Neural cell (in vitro differentiated cells): ENCODE data around the gene KNOP1. TPM values are rescaled to one million over a fixed set of nuclear protein-coding genes. Genes with fewer than 3 reads are reported as not detected.

ENCODE experiments used
- H2AFZ ChIP-seq: fragments of 200-600, 300-800 bp; sonication (generic), shearing (Covaris generic); 2 replicates; pipeline ENCODE4 v1.6.0; 2014; ENCODE audit warnings: low read depth, mild to moderate bottlenecking, antibody characterized with exemption, low read length, moderate library complexity
- H3F3A ChIP-seq: fragments of 200-600 bp; shearing (Covaris generic); 2 replicates; pipeline ENCODE4 v1.6.1; 2016; ENCODE audit warnings: mild to moderate bottlenecking, moderate library complexity, mixed read lengths, antibody characterized with exemption, low read length; ENCODE audit not compliant: insufficient read depth, poor library complexity, severe bottlenecking
- H3K27ac ChIP-seq: fragments of 200-600, 300-800 bp; sonication (generic), shearing (Covaris generic); 2 replicates; pipeline ENCODE4 v1.5.1; 2014; ENCODE audit warnings: mild to moderate bottlenecking, low read length, moderate library complexity
- H3K27me3 ChIP-seq: fragments of 300-800, 200-600 bp; sonication (generic), shearing (Covaris generic); 2 replicates; pipeline ENCODE4 v1.6.0; 2014; ENCODE audit warnings: mild to moderate bottlenecking, low read depth, low read length, moderate library complexity; ENCODE audit not compliant: insufficient read depth
- H3K36me3 ChIP-seq: fragments of 300-800, 200-600 bp; sonication (generic), shearing (Covaris generic); 2 replicates; pipeline ENCODE4 v1.5.1; 2014; ENCODE audit warnings: mild to moderate bottlenecking, antibody characterized with exemption, low read length, moderate library complexity; ENCODE audit not compliant: insufficient read depth
- H3K4me2 ChIP-seq: fragments of 300-800, 200-600 bp; sonication (generic), shearing (Covaris generic); 2 replicates; pipeline ENCODE4 v1.6.0; 2014; ENCODE audit warnings: mild to moderate bottlenecking, low read length
- H3K4me3 ChIP-seq: fragments of 300-800, 200-600 bp; sonication (generic), shearing (Covaris generic); 2 replicates; pipeline ENCODE4 v1.5.1; 2014; ENCODE audit warnings: mild to moderate bottlenecking, low read length, moderate library complexity
- H3K79me2 ChIP-seq: fragments of 200-600 bp; shearing (Covaris generic); replicated peaks from 2 replicates; pipeline ENCODE4 v1.6.0; 2014; ENCODE audit warnings: mild to moderate bottlenecking, low read length, moderate library complexity; ENCODE audit not compliant: insufficient read depth
- H3K9ac ChIP-seq: fragments of 300-800, 200-600 bp; sonication (generic), shearing (Covaris generic); 2 replicates; pipeline ENCODE4 v1.6.1; 2016; ENCODE audit warnings: mild to moderate bottlenecking, low read length, mixed read lengths
- H3K9me2 ChIP-seq: fragments of 200-600 bp; shearing (Covaris generic); 2 replicates; pipeline ENCODE4 v1.6.1; 2016; ENCODE audit warnings: mild to moderate bottlenecking, low read length, mixed read lengths; ENCODE audit not compliant: insufficient read depth
- H3K9me3 ChIP-seq: fragments of 200-600, 300-800 bp; sonication (generic), shearing (Covaris generic); 2 replicates; pipeline ENCODE4 v1.6.1; 2016; ENCODE audit warnings: mild to moderate bottlenecking, mixed run types, low read length, moderate library complexity, mixed read lengths
- H4K20me1 ChIP-seq: fragments of 200-600 bp; shearing (Covaris generic); 2 replicates; pipeline ENCODE4 v1.6.1; 2016; ENCODE audit warnings: mild to moderate bottlenecking, mixed run types; ENCODE audit not compliant: insufficient read depth
- CTCF ChIP-seq: fragments of 450-650 bp; IDR thresholded peaks from 2 replicates; pipeline ENCODE4 v1.5.1; 2014; ENCODE audit warnings: antibody characterized with exemption, mild to moderate bottlenecking, moderate library complexity; ENCODE audit not compliant: poor library complexity, severe bottlenecking
- EP300 ChIP-seq: fragments of 450-650 bp; conservative IDR thresholded peaks from 2 replicates; pipeline ENCODE4 v1.6.1; 2014; ENCODE audit warnings: antibody characterized with exemption, mild to moderate bottlenecking, moderate library complexity; ENCODE audit not compliant: poor library complexity, severe bottlenecking
- EZH2 ChIP-seq: fragments of 200-600, 300-800 bp; shearing (Covaris generic), sonication (generic); IDR thresholded peaks from 2 replicates; pipeline ENCODE4 v1.6.1; 2014; ENCODE audit warnings: antibody characterized with exemption, low read length, borderline replicate concordance, mild to moderate bottlenecking; ENCODE audit not compliant: insufficient read depth, poor library complexity, severe bottlenecking
- MXI1 ChIP-seq: fragments of 450-650 bp; conservative IDR thresholded peaks from 2 replicates; pipeline ENCODE4 v1.6.1; 2014; ENCODE audit warnings: antibody characterized with exemption, mild to moderate bottlenecking; ENCODE audit not compliant: poor library complexity, severe bottlenecking
- POLR2AphosphoS5 ChIP-seq: IDR thresholded peaks from 2 replicates; pipeline ENCODE4 v1.6.1; 2012
- RAD21 ChIP-seq: fragments of 450-650 bp; conservative IDR thresholded peaks from 2 replicates; pipeline ENCODE4 v1.6.1; 2014; ENCODE audit warnings: antibody characterized with exemption, mild to moderate bottlenecking, moderate library complexity
- REST ChIP-seq: IDR thresholded peaks from 2 replicates; pipeline ENCODE4 v1.6.1; 2012; ENCODE audit warnings: borderline replicate concordance
- SMC3 ChIP-seq: fragments of 450-650 bp; conservative IDR thresholded peaks from 2 replicates; pipeline ENCODE4 v1.6.1; 2014; ENCODE audit warnings: antibody characterized with exemption, mild to moderate bottlenecking, moderate library complexity; ENCODE audit not compliant: poor library complexity
- TAF1 ChIP-seq: IDR thresholded peaks from 2 replicates; pipeline ENCODE4 v1.6.1; 2012; ENCODE audit warnings: low read depth
- polyA plus RNA-seq: library from polyadenylated mRNA; depleted of rRNA; stranded (reverse); fragments of >200 nt; gene quantifications from 2 replicates; pipeline ENCODE4 v1.2.3, GENCODE V29; 2014

Gene KNOP1
- polyA plus RNA-seq, 1 donor from 2014 or later: 40.1 TPM

- H3F3A ChIP-seq: no peaks in the 10 kb centered on the region
- H2AFZ ChIP-seq: no peak overlapping the region
- H3K79me2 ChIP-seq: no peaks in the 10 kb centered on the region
- H4K20me1 ChIP-seq: no peaks in the 10 kb centered on the region
- H3K9me3 ChIP-seq: no peaks in the 10 kb centered on the region
- no peak for TF ChIP-seq POLR2AphosphoS5
- no peak for TF ChIP-seq CTCF
- TF ChIP-seq RAD21: no peak
- TF ChIP-seq REST: no peak
- TF ChIP-seq MXI1: no peak
- TF ChIP-seq TAF1: no peak
- no peak for TF ChIP-seq EZH2
- no peak for TF ChIP-seq EP300
- no peak overlapping the region for H3K27ac ChIP-seq
- H3K9ac ChIP-seq: no peak overlapping the region
- no peaks in the 10 kb centered on the region for H3K9me2 ChIP-seq
- no peaks in the 10 kb centered on the region for H3K27me3 ChIP-seq
- peaks cover 6% of the 10 kb centered on the region for H3K36me3 ChIP-seq
- H3K4me3 ChIP-seq: no peak overlapping the region
- H3K4me2 ChIP-seq: no peak overlapping the region
These were observed 58.5 kb downstream of the KNOP1 start for GRCh38 chr16:19659554-19659953.

GRCh38 chr16:19657831-19658230 is 60.2 kb downstream of the KNOP1 start:
- Histone ChIP-seq H3F3A (no peaks in the 10 kb centered on the region), H3K27ac (no peak overlapping the region), H3K27me3 (no peaks in the 10 kb centered on the region), H3K4me2 (no peak overlapping the region), H3K79me2 (no peaks in the 10 kb centered on the region), H3K36me3 (peaks cover 6% of the 10 kb centered on the region), H4K20me1 (no peaks in the 10 kb centered on the region), H3K4me3 (no peak overlapping the region), H2AFZ (no peak overlapping the region), H3K9me3 (no peaks in the 10 kb centered on the region), H3K9ac (no peak overlapping the region), H3K9me2 (no peaks in the 10 kb centered on the region)
- no peak for TF ChIP-seq POLR2AphosphoS5
- TF ChIP-seq RAD21: no peak
- no peak for TF ChIP-seq REST
- no peak for TF ChIP-seq MXI1
- TF ChIP-seq SMC3: no peak
